ENCODE data around the gene FARP1. TPM values are rescaled to one million over a fixed set of nuclear protein-coding genes. Genes with fewer than 3 reads are reported as not detected.

FARP1 gene
- total RNA-seq, 5 donors from 2014 or later (not counting 1 experiment from before 2014, with no cell fraction given): 0.51 to 2.0 (median 1.0) TPM

GRCh38 chr13:98486412-98486811, 343.5 kb downstream of the FARP1 start:
- POLR2A ChIA-PET: no interaction called here
- Mint-ChIP-seq H3K4me3 (no peak overlapping the region), H3K4me1 (peaks cover 79 to 99% (median 98%) of the 10 kb centered on the region in 3 donors), H3K27me3 (no peaks in the 10 kb centered on the region), H3K27ac (peak overlapping the region; percentile 77 to 96), H3K9me3 (no peaks in the 10 kb centered on the region), H3K36me3 (peaks cover 11% of the 10 kb centered on the region)
- H3K27ac ChIP-seq (ENCODE audit: low read length): no peak overlapping the region
- DNase-seq (no peak), ATAC-seq (replicated peaks in 1 of 4) (no peak)
- CTCF ChIA-PET: no interaction called here
- peaks cover 13 to 68% of the 10 kb centered on the region in 2 experiments for H3K4me1 ChIP-seq (ENCODE audit: control insufficient read depth in 1 of 2, extremely low read depth in 1 of 2, insufficient read depth in 2 of 2, low read length in 2 of 2)
- WGBS (ENCODE audit: insufficient coverage): 90% methylated on average over 8 of the region's 8 CpGs
- peaks cover 0 to 5% of the 10 kb centered on the region in 2 donors for H3K36me3 ChIP-seq (ENCODE audit: control insufficient read depth in 2 of 2, extremely low read depth in 1 of 2, insufficient read depth in 1 of 2, low read length in 1 of 2)
- H3K9me3 ChIP-seq: no peaks in the 10 kb centered on the region
- H3K27me3 ChIP-seq (replicated peaks in 1 of 2; ENCODE audit: control insufficient read depth in 2 of 2, extremely low read depth in 1 of 2, insufficient read depth in 2 of 2, low read length in 1 of 2): no peaks in the 10 kb centered on the region
- H3K4me3 ChIP-seq (ENCODE audit: control insufficient read depth in 1 of 2, extremely low read depth in 1 of 2, low read length in 1 of 2): no peak overlapping the region

- Mint-ChIP-seq H3K4me3 (no peak overlapping the region), H3K9me3 (no peaks in the 10 kb centered on the region), H3K27me3 (no peaks in the 10 kb centered on the region), H3K27ac (peak overlapping the region; percentile 72 to 77), H3K4me1 (peaks cover 78 to 98% (median 96%) of the 10 kb centered on the region in 3 donors), H3K36me3 (peaks cover 10% of the 10 kb centered on the region)
- Histone ChIP-seq H3K27me3 (replicated peaks in 1 of 2; ENCODE audit: control insufficient read depth in 2 of 2, extremely low read depth in 1 of 2, insufficient read depth in 2 of 2, low read length in 1 of 2) (no peaks in the 10 kb centered on the region), H3K36me3 (ENCODE audit: control insufficient read depth in 2 of 2, extremely low read depth in 1 of 2, insufficient read depth in 1 of 2, low read length in 1 of 2) (peaks cover 0 to 2% of the 10 kb centered on the region in 2 donors), H3K9me3 (no peaks in the 10 kb centered on the region), H3K4me1 (ENCODE audit: control insufficient read depth in 1 of 2, extremely low read depth in 1 of 2, insufficient read depth in 2 of 2, low read length in 2 of 2) (peaks cover 13 to 63% of the 10 kb centered on the region in 2 experiments), H3K27ac (ENCODE audit: low read length) (no peak overlapping the region), H3K4me3 (ENCODE audit: control insufficient read depth in 1 of 2, extremely low read depth in 1 of 2, low read length in 1 of 2) (no peak overlapping the region)
- no peak for DNase-seq
- ATAC-seq (replicated peaks in 1 of 4): no peak
- ChIA-PET POLR2A (no interaction called here), CTCF (interaction anchor here in 1 of 2 donors (0.6 kb wide), 1 partner anchor 81 kb away, joined by 4 read pairs; no protein-coding TSS in a partner anchor)
- 90% methylated on average over 3 of the region's 5 CpGs for WGBS (ENCODE audit: insufficient coverage)
These were observed 344.1 kb downstream of the FARP1 start for GRCh38 chr13:98487016-98487415.

GRCh38 chr13:98487522-98487921, 344.6 kb downstream of the FARP1 start:
- Mint-ChIP-seq H3K27me3 (no peaks in the 10 kb centered on the region), H3K9me3 (no peaks in the 10 kb centered on the region), H3K4me3 (no peak overlapping the region), H3K36me3 (peaks cover 10% of the 10 kb centered on the region), H3K4me1 (peaks cover 79 to 98% (median 96%) of the 10 kb centered on the region in 3 donors), H3K27ac (peak overlapping the region; percentile 24 to 77)
- Histone ChIP-seq H3K4me3 (ENCODE audit: control insufficient read depth in 1 of 2, extremely low read depth in 1 of 2, low read length in 1 of 2) (no peak overlapping the region), H3K27ac (ENCODE audit: low read length) (no peak overlapping the region), H3K27me3 (replicated peaks in 1 of 2; ENCODE audit: control insufficient read depth in 2 of 2, extremely low read depth in 1 of 2, insufficient read depth in 2 of 2, low read length in 1 of 2) (no peaks in the 10 kb centered on the region), H3K36me3 (ENCODE audit: control insufficient read depth in 2 of 2, extremely low read depth in 1 of 2, insufficient read depth in 1 of 2, low read length in 1 of 2) (no peaks in the 10 kb centered on the region), H3K9me3 (no peaks in the 10 kb centered on the region), H3K4me1 (ENCODE audit: control insufficient read depth in 1 of 2, extremely low read depth in 1 of 2, insufficient read depth in 2 of 2, low read length in 2 of 2) (peaks cover 13 to 65% of the 10 kb centered on the region in 2 experiments)
- CTCF ChIA-PET: interaction anchor here (0.6 to 1.3 kb wide), 2 partner anchors 12 to 80 kb away, joined by 4 read pairs; no protein-coding TSS in a partner anchor
- ATAC-seq (replicated peaks in 1 of 4) (no peak), DNase-seq (no peak)
- 83% methylated on average over 4 of the region's 5 CpGs for WGBS (ENCODE audit: insufficient coverage)
- POLR2A ChIA-PET: no interaction called here

- DNase-seq (no peak), ATAC-seq (replicated peaks in 1 of 4) (no peak)
- Histone ChIP-seq H3K27ac (ENCODE audit: low read length) (no peak overlapping the region), H3K4me1 (ENCODE audit: control insufficient read depth in 1 of 2, extremely low read depth in 1 of 2, insufficient read depth in 2 of 2, low read length in 2 of 2) (peaks cover 13 to 55% of the 10 kb centered on the region in 2 experiments), H3K27me3 (replicated peaks in 1 of 2; ENCODE audit: control insufficient read depth in 2 of 2, extremely low read depth in 1 of 2, insufficient read depth in 2 of 2, low read length in 1 of 2) (no peaks in the 10 kb centered on the region), H3K4me3 (ENCODE audit: control insufficient read depth in 1 of 2, extremely low read depth in 1 of 2, low read length in 1 of 2) (no peak overlapping the region), H3K36me3 (ENCODE audit: control insufficient read depth in 2 of 2, extremely low read depth in 1 of 2, insufficient read depth in 1 of 2, low read length in 1 of 2) (no peaks in the 10 kb centered on the region), H3K9me3 (no peaks in the 10 kb centered on the region)
- H3K9me3 Mint-ChIP-seq: no peaks in the 10 kb centered on the region
- 93% methylated on average over 11 of the region's 11 CpGs for WGBS (ENCODE audit: insufficient coverage)
- peaks cover 10% of the 10 kb centered on the region for H3K36me3 Mint-ChIP-seq
- ChIA-PET CTCF (interaction anchor here in 1 of 2 donors (1.3 kb wide), 1 partner anchor 13 kb away, joined by 4 read pairs; no protein-coding TSS in a partner anchor), POLR2A (no interaction called here)
- no peaks in the 10 kb centered on the region for H3K27me3 Mint-ChIP-seq
- peaks cover 85 to 95% (median 94%) of the 10 kb centered on the region in 3 donors for H3K4me1 Mint-ChIP-seq
- no peak overlapping the region for H3K4me3 Mint-ChIP-seq
- H3K27ac Mint-ChIP-seq: peak overlapping the region; percentile 10 to 53
These were observed 345.8 kb downstream of the FARP1 start for GRCh38 chr13:98488736-98489135.

GRCh38 chr13:98489446-98490194, 346.7 kb downstream of the FARP1 start:
- peaks cover 12% of the 10 kb centered on the region for H3K36me3 Mint-ChIP-seq
- peaks cover 11 to 50% of the 10 kb centered on the region in 2 experiments for H3K4me1 ChIP-seq (ENCODE audit: control insufficient read depth in 1 of 2, extremely low read depth in 1 of 2, insufficient read depth in 2 of 2, low read length in 2 of 2)

GRCh38 chr13:98490195-98490836, 347.4 kb downstream of the FARP1 start:
- H3K4me3 ChIP-seq (ENCODE audit: control insufficient read depth in 1 of 2, extremely low read depth in 1 of 2, low read length in 1 of 2): no peak overlapping the region
- Mint-ChIP-seq H3K9me3 (no peaks in the 10 kb centered on the region), H3K4me3 (no peak overlapping the region), H3K27me3 (no peaks in the 10 kb centered on the region), H3K4me1 (peaks cover 81 to 89% (median 85%) of the 10 kb centered on the region in 3 donors), H3K36me3 (peaks cover 16% of the 10 kb centered on the region), H3K27ac (peak overlapping the region; percentile 52 to 71)
- no peak for ATAC-seq (replicated peaks in 1 of 4)
- H3K27me3 ChIP-seq (replicated peaks in 1 of 2; ENCODE audit: control insufficient read depth in 2 of 2, extremely low read depth in 1 of 2, insufficient read depth in 2 of 2, low read length in 1 of 2): no peaks in the 10 kb centered on the region
- H3K36me3 ChIP-seq (ENCODE audit: control insufficient read depth in 2 of 2, extremely low read depth in 1 of 2, insufficient read depth in 1 of 2, low read length in 1 of 2): peaks cover 0 to 4% of the 10 kb centered on the region in 2 donors
- WGBS (ENCODE audit: insufficient coverage): no CpG with 5 or more reads among the region's 9 CpGs
- DNase-seq: no peak
- CTCF ChIA-PET: interaction anchor here (0.6 to 1.2 kb wide), 4 partner anchors 11 to 744 kb away, joined by 3 to 8 read pairs (median 4); no protein-coding TSS in a partner anchor
- H3K9me3 ChIP-seq: no peaks in the 10 kb centered on the region
- H3K27ac ChIP-seq (ENCODE audit: low read length): no peak overlapping the region
- peaks cover 8 to 43% of the 10 kb centered on the region in 2 experiments for H3K4me1 ChIP-seq (ENCODE audit: control insufficient read depth in 1 of 2, extremely low read depth in 1 of 2, insufficient read depth in 2 of 2, low read length in 2 of 2)
- POLR2A ChIA-PET: interaction anchor here (0.6 to 0.7 kb wide), 2 partner anchors 18 to 69 kb away, joined by 3 to 4 read pairs; no protein-coding TSS in a partner anchor

More at GRCh38 chr13:98489446-98490194, 346.7 kb downstream of the FARP1 start:
- H3K27me3 Mint-ChIP-seq: no peaks in the 10 kb centered on the region
- H3K4me3 Mint-ChIP-seq: no peak overlapping the region
- ATAC-seq (replicated peaks in 1 of 4) (no peak), DNase-seq (no peak)
- peaks cover 82 to 90% (median 89%) of the 10 kb centered on the region in 3 donors for H3K4me1 Mint-ChIP-seq
- H3K9me3 Mint-ChIP-seq: no peaks in the 10 kb centered on the region
- ChIA-PET POLR2A (no interaction called here), CTCF (no interaction called here)
- Histone ChIP-seq H3K9me3 (no peaks in the 10 kb centered on the region), H3K4me3 (ENCODE audit: control insufficient read depth in 1 of 2, extremely low read depth in 1 of 2, low read length in 1 of 2) (no peak overlapping the region), H3K36me3 (ENCODE audit: control insufficient read depth in 2 of 2, extremely low read depth in 1 of 2, insufficient read depth in 1 of 2, low read length in 1 of 2) (no peaks in the 10 kb centered on the region), H3K27ac (ENCODE audit: low read length) (no peak overlapping the region), H3K27me3 (replicated peaks in 1 of 2; ENCODE audit: control insufficient read depth in 2 of 2, extremely low read depth in 1 of 2, insufficient read depth in 2 of 2, low read length in 1 of 2) (no peaks in the 10 kb centered on the region)
- peak overlapping the region; percentile 10 to 53 for H3K27ac Mint-ChIP-seq
- WGBS (ENCODE audit: insufficient coverage): 95% methylated on average over 6 of the region's 8 CpGs

Measured in T-cell (primary cell).